GM19328 (cell line): ENCODE data around the gene PDE6A.

ENCODE experiments used
- ATAC-seq: cut with Tn5 transposase; IDR thresholded peaks from one replicate; pipeline ENCODE4 v1.9.1; 2021; ENCODE audit warnings: mild to moderate bottlenecking, moderate library complexity; ENCODE audit not compliant: unreplicated experiment

The PDE6A gene

GRCh38 chr5:149944666-149945065 is at the start of gene PDE6A:
PDE6A (minus strand) TSS chr5:149944793; CDS start chr5:149944673, 120 bp downstream.
- no peak for ATAC-seq

GRCh38 chr5:149993471-149993870 is 48.9 kb upstream of the PDE6A start:
- ATAC-seq, result no peak

- no peak for ATAC-seq
Observed at GRCh38 chr5:149990518-149991376, 46.2 kb upstream of the PDE6A start.

GRCh38 chr5:149988126-149988525 is 43.5 kb upstream of the PDE6A start:
- no peak for ATAC-seq

- no peak for ATAC-seq
Observed at GRCh38 chr5:149982505-149982904, 37.9 kb upstream of the PDE6A start.

GRCh38 chr5:149981206-149981605 is 36.6 kb upstream of the PDE6A start:
- no peak for ATAC-seq

GRCh38 chr5:149979896-149980295 is 35.3 kb upstream of the PDE6A start:
- ATAC-seq, result no peak

- ATAC-seq, result no peak
Observed at GRCh38 chr5:149975409-149975808, 30.8 kb upstream of the PDE6A start.

GRCh38 chr5:149969181-149969930 is 24.8 kb upstream of the PDE6A start:
- ATAC-seq, result no peak

GRCh38 chr5:149966946-149967345 is 22.4 kb upstream of the PDE6A start:
- ATAC-seq, result no peak

GRCh38 chr5:149963729-149964128 is 19.1 kb upstream of the PDE6A start:
- no peak for ATAC-seq

GRCh38 chr5:149962601-149963300 is 18.2 kb upstream of the PDE6A start:
- no peak for ATAC-seq

GRCh38 chr5:149961957-149962409 is 17.4 kb upstream of the PDE6A start:
- no peak for ATAC-seq

- no peak for ATAC-seq
Observed at GRCh38 chr5:149961186-149961685, 16.6 kb upstream of the PDE6A start.

GRCh38 chr5:149960272-149961185 is 15.9 kb upstream of the PDE6A start, which contains the start of gene SLC26A2:
SLC26A2 (plus strand) TSS chr5:149960758; CDS start chr5:149977653, 16,895 bp downstream.
- peak; percentile 99 for ATAC-seq

GRCh38 chr5:149959406-149960236 is 15.0 kb upstream of the PDE6A start:
- no peak for ATAC-seq

- ATAC-seq, result no peak
Observed at GRCh38 chr5:149957855-149958254, 13.3 kb upstream of the PDE6A start.

GRCh38 chr5:149956685-149957084 is 12.1 kb upstream of the PDE6A start:
- ATAC-seq, result no peak

GRCh38 chr5:149954798-149955197 is 10.2 kb upstream of the PDE6A start:
- no peak for ATAC-seq
